ENCODE data around the gene UVSSA. TPM values are rescaled to one million over a fixed set of nuclear protein-coding genes. Genes with fewer than 3 reads are reported as not detected.

The UVSSA gene
- total and polyA plus RNA-seq, 9 of the 15 experiments (the other 6 are each of a cell fraction or from before 2014, with no cell fraction given) = 0.21 to 14.6 (median 3.3) TPM

- peak; percentile 70; the same call in 1 of the 2 replicates for TF ChIP-seq ZBTB33 (CRISPR knock-in tag; IDR thresholded peaks at IDR 0.05)
- TF ChIP-seq ZBTB1 (CRISPR knock-in tag; IDR thresholded peaks at IDR 0.05; ENCODE audit: borderline replicate concordance, low read depth) = no peak
- no peak for TF ChIP-seq CREM (IDR thresholded peaks at IDR 0.05; ENCODE audit: low read depth)
- TF ChIP-seq U2AF1 (optimal IDR thresholded peaks at IDR 0.05; ENCODE audit: low read depth, low read length) = no peak
Observed at GRCh38 chr4:1413687-1414479, 66.9 kb downstream of the UVSSA start (continued).

GRCh38 chr4:1414831-1415680, 68.0 kb downstream of the UVSSA start:
- POLR2A ChIA-PET = interaction anchor here (1.1 to 1.6 kb wide), 2 partner anchors 13 to 260 kb away, joined by 3 to 4 read pairs; no protein-coding TSS in a partner anchor
- peak overlapping the region; percentile 49; the same call in 1 of the 2 replicates for H2AFZ ChIP-seq (ENCODE audit: low read depth, low read length)
- H3K9ac ChIP-seq (ENCODE audit: insufficient read depth in 1 of 2, low read depth in 2 of 2, low read length in 2 of 2) = peak overlapping the region; percentile 68 to 97
- FAIRE-seq (no peak), DNase-seq (ENCODE audit: extremely low read depth in 1 of 4, low spot score in 3 of 4) (peak; percentile 63 to 84 (median 82)), ATAC-seq (peak; percentile 75)
- H4K20me1 ChIP-seq (replicated peaks; ENCODE audit: control insufficient read depth, insufficient read depth, low read length) = no peaks in the 10 kb centered on the region; the same call in 1 of the 2 replicates
- WGBS (ENCODE audit: insufficient coverage, low coverage, missing lambda C conversion rate) = 28% methylated on average over 60 of the region's 75 CpGs
- in situ Hi-C loops (cut with MboI) (loop anchor here (5.0 kb wide), 1 partner anchor 47 kb away; no protein-coding TSS in a partner anchor), intact Hi-C loops (cut with micrococcal nuclease) (no loop called here)
- CTCF ChIA-PET (ENCODE audit: low intra/inter-chr PET ratio) = no interaction called here
- no peaks in the 10 kb centered on the region for H3K79me2 ChIP-seq (ENCODE audit: control insufficient read depth, insufficient read depth, low read length)
- peaks cover 0 to 33% of the 10 kb centered on the region in 2 experiments; a peak in 3 of 5 replicates for H3K27me3 ChIP-seq (ENCODE audit: control insufficient read depth in 2 of 2, insufficient read depth in 2 of 2, low read length in 2 of 2)
- H3K4me3 ChIP-seq = peak overlapping the region; percentile 34
- BruUV-seq (replicated peaks) = no TSS peak
- no peaks in the 10 kb centered on the region for H3K9me3 ChIP-seq (replicated peaks; ENCODE audit: control insufficient read depth, insufficient read depth, low read depth, low read length)
- H3K4me2 ChIP-seq (ENCODE audit: insufficient read depth, low read length) = peak overlapping the region; percentile 76
- no peaks in the 10 kb centered on the region for H3K36me3 ChIP-seq (ENCODE audit: control insufficient read depth, insufficient read depth, low read length)
- H3K9me1 ChIP-seq (ENCODE audit: control insufficient read depth, insufficient read depth, low read length) = peaks cover 2% of the 10 kb centered on the region
- peak overlapping the region; percentile 73 for H3K27ac ChIP-seq (ENCODE audit: extremely low read depth, low read depth, low read length)
- peaks cover 6 to 44% of the 10 kb centered on the region in 2 experiments; a peak in 4 of 5 replicates for H3K4me1 ChIP-seq (replicated peaks in 1 of 2; ENCODE audit: control insufficient read depth in 2 of 2, insufficient read depth in 2 of 2, low read length in 2 of 2)
- TF ChIP-seq HDAC2 (IDR thresholded peaks at IDR 0.05) = peak; percentile 93
- TF ChIP-seq IRF9 (tag; IDR thresholded peaks at IDR 0.05) = no peak
- no peak for TF ChIP-seq TRIM28 (IDR thresholded peaks at IDR 0.05)
- no peak for TF ChIP-seq PBX2 (CRISPR knock-in tag; IDR thresholded peaks at IDR 0.05; ENCODE audit: low read depth)
- no peak for TF ChIP-seq PBX2 (tag; conservative IDR thresholded peaks at IDR 0.05; ENCODE audit: low read depth)
- no peak for TF ChIP-seq BDP1 (IDR thresholded peaks at IDR 0.05; ENCODE audit: insufficient read depth, insufficient read length)
- TF ChIP-seq THRA (IDR thresholded peaks at IDR 0.05) = no peak

Data from K562 (cell line).